Mesodermal cell (in vitro differentiated cells): ENCODE data around the gene C1orf87.

Source experiments
- H3K27ac ChIP-seq: 2 replicates; pipeline ENCODE4 v1.7.0; 2013; ENCODE audit warnings: mild to moderate bottlenecking, low read depth, low read length, moderate library complexity; ENCODE audit not compliant: severe bottlenecking
- H3K36me3 ChIP-seq: 2 replicates; pipeline ENCODE4 v1.7.1; 2013; ENCODE audit warnings: mild to moderate bottlenecking, low read length, moderate library complexity; ENCODE audit not compliant: control insufficient read depth, insufficient read depth
- H3K4me1 ChIP-seq: one replicate; pipeline ENCODE4 v1.7.1; 2013; ENCODE audit warnings: mild to moderate bottlenecking, low read length; ENCODE audit not compliant: insufficient read depth, control insufficient read depth, poor library complexity, severe bottlenecking
- H3K4me3 ChIP-seq: 2 replicates; pipeline ENCODE4 v1.7.0; 2013; ENCODE audit warnings: low read length, control low read depth, mild to moderate bottlenecking; ENCODE audit not compliant: insufficient read depth, poor library complexity, severe bottlenecking; ENCODE audit errors: extremely low read depth
- H3K9me3 ChIP-seq: 2 replicates; pipeline ENCODE4 v1.7.1; 2013; ENCODE audit warnings: mild to moderate bottlenecking, low read length, moderate library complexity; ENCODE audit not compliant: control insufficient read depth
- WGBS, 2 experiments: methylation state at CpG; one replicate each; pipeline ENCODE4 v1.1.5; 2013; ENCODE audit warnings: missing lambda C conversion rate in 2 of 2; ENCODE audit not compliant: insufficient coverage in 2 of 2; 5-methylcytosine and 5-hydroxymethylcytosine counted together

The C1orf87 gene

DNA sequence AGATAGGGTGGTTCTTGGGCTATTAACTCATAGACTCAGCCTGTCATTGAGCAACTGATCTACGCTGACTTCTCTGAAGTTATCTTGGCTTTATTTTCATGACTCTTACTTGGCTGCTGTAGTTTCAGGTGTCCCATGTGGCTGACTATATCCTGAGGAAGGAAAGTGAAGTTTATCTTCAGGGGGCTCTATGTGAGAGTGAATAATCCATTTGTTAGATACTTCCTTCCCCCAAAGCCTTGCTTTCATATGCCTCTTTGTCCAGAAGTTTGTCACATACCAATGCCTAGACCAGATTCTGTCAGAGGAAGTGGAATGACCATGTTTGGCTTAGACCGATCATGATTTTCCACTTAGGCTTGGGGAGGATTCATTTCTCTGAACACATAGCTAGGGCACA lies 27.9 kb upstream of the C1orf87 start:
- 94 to 100% methylated on average over 1 to 2 of the region's 2 CpGs for WGBS, 2 experiments
- H3K9me3 ChIP-seq: no peaks in the 10 kb centered on the region
- H3K4me1 ChIP-seq: no peaks in the 10 kb centered on the region
- no peaks in the 10 kb centered on the region for H3K36me3 ChIP-seq
- H3K4me3 ChIP-seq: no peak overlapping the region
- no peak overlapping the region for H3K27ac ChIP-seq

DNA sequence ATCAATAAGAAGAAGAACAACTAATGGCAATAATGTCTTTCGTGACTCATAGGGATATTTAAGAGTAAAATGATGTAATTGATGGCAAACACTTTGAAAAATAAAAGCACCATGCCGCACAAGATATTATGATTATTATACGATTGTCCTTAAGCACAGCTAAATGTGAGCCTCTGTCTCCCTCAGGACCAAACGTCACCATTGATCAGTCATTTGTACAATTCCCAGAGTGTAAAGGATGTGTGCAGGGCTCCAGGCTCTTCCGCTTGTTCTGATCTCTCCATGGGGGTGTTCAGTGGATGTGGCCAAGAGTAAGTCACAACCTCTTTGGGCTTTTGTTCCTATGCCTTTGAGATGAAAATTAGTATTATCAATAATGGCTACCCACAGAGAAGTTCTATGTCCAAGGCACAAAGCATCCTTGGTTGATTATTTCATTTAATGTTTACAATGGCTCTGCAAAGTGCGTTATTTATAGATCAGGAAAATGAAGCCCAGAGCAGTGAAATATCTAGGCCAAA lies 17.7 kb upstream of the C1orf87 start:
- no peak overlapping the region for H3K4me3 ChIP-seq
- H3K4me1 ChIP-seq: no peaks in the 10 kb centered on the region
- no peaks in the 10 kb centered on the region for H3K9me3 ChIP-seq
- no peak overlapping the region for H3K27ac ChIP-seq
- no peaks in the 10 kb centered on the region for H3K36me3 ChIP-seq
- 93 to 100% methylated on average over 1 to 3 of the region's 6 CpGs for WGBS, 2 experiments

DNA sequence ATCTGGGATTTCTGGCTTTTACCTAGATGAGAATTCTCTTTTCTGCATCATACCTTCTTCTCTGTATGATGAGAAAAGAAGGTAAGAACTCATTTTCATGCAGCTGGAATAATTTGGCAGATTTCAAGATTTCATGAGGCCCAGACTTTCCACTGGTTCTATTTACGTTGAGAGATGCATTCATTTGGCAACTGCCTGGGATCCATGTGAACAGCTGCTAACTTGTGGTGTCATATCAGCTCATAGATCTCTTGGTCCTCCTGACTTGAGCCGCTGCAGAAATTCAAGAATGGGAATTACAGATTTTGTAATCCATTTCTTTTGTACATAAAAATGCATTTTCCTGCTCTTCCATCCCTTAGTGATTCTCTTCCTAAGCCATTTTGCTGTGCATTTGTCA lies 17.1 kb upstream of the C1orf87 start:
- H3K4me3 ChIP-seq: no peak overlapping the region
- H3K4me1 ChIP-seq: no peaks in the 10 kb centered on the region
- H3K9me3 ChIP-seq: no peaks in the 10 kb centered on the region
- 91 to 100% methylated on average over 1 of the region's 2 CpGs for WGBS, 2 experiments
- no peaks in the 10 kb centered on the region for H3K36me3 ChIP-seq
- H3K27ac ChIP-seq: no peak overlapping the region

DNA sequence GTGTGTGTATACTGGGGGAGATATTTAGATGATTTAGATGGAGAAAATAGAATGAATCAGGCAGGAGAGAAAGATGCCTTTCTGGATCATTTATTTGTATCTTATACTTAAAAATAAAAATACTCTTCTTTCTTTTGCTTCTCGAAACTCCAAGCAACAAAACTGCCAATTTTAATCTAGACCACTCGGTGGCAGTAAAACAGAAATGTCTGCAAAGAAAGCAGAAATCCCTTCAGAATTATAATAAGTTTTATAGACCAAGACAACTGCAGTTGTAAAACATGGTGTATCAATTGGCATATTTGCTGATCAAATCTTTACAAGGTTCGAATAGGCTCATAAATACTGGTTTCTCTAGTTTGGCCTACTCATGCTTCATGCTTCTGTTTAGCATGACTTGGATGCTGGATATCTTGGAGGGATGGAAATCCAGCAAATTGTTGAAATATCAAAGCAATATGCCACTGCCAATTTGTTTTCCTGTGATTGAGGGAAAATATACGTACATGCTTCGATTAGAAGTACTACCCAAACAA lies 15.1 kb upstream of the C1orf87 start:
- no peak overlapping the region for H3K27ac ChIP-seq
- no peaks in the 10 kb centered on the region for H3K36me3 ChIP-seq
- WGBS, 2 experiments: 78 to 95% methylated on average over 3 to 4 of the region's 5 CpGs
- no peaks in the 10 kb centered on the region for H3K9me3 ChIP-seq
- H3K4me3 ChIP-seq: no peak overlapping the region
- H3K4me1 ChIP-seq: no peaks in the 10 kb centered on the region

DNA sequence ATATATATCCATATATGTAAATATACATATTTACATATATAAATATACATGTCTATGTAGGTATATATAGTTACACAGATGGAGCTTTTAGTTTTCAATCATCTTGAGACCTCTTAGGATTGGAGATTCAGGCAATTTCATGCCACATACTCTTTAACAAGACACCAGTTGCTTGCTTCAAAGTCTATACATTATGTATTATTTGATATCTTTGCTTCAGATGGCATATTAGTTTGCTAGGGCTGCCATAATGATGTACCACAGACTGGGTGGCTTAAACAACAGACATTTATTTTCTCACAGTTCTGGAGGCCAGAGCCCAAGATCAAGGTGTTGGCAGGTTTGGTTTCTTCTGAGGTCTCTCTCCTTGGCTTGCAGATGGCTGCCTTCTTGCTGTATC lies 14.1 kb upstream of the C1orf87 start:
- Histone ChIP-seq H3K4me1 (no peaks in the 10 kb centered on the region), H3K9me3 (no peaks in the 10 kb centered on the region), H3K4me3 (no peak overlapping the region), H3K36me3 (no peaks in the 10 kb centered on the region), H3K27ac (no peak overlapping the region)

DNA sequence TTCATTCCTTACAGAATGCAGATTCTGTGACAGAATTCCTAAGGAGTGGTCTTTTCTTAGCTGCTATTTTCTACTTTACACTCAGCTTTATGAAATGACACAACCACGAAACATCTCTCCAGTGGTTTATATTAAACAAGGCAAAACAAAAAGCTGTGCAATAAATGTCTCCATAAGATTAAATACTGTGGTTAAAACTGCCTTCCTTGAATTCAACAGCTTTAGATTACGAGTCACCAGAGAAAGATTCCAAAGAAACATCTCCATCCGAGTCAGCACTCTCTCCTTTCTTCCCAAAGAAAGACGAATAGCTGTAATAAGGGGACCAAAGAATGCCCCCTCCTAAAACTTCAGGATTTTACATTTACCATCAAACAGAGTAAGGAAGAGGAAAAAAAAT lies 4.6 kb upstream of the C1orf87 start:
- Histone ChIP-seq H3K9me3 (no peaks in the 10 kb centered on the region), H3K4me3 (no peak overlapping the region), H3K4me1 (peaks cover 5% of the 10 kb centered on the region), H3K27ac (no peak overlapping the region), H3K36me3 (no peaks in the 10 kb centered on the region)
- no CpG with 5 or more reads among the region's 4 CpGs for WGBS, 2 experiments

DNA sequence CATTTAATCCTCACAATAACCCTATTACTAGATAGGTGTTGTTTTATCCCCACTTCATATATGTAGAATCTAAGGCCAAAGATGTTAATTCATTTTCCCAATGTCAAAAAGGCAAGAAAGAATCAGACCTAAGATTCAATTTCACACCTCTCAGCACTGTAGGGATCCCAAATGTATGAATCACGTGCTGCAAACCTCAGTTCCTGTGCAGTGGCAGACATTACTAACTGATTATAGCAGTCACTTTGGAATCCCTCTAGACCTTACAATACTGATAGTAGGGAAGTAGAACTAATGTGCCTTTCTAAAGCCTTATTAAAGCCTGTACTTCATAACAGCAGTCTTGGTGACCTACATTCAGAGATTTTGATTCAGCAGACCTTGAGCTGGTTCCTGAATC lies 2.3 kb downstream of the C1orf87 start:
- Histone ChIP-seq H3K36me3 (no peaks in the 10 kb centered on the region), H3K9me3 (no peaks in the 10 kb centered on the region), H3K4me1 (no peaks in the 10 kb centered on the region), H3K4me3 (no peak overlapping the region), H3K27ac (no peak overlapping the region)
- no CpG with 5 or more reads among the region's 1 CpG for WGBS, 2 experiments

DNA sequence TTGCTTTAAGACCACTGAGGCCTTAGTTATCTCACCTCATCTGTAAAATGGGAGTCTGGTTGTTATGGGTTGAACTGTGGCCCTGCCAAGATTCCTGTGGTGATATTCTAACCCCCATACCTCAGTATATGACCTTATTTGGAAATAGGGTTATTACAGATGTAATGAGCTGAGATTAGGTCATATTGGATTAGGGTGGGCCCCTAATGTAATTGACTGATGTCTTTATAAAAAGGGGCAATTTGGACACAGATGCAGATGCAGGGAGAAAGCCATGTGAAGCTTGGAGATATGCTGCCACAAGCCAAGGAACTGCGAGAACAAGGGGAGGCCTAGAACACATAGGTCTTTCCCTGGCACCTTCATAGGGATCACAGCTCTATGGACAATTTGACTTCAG lies 3.9 kb downstream of the C1orf87 start:
- Histone ChIP-seq H3K36me3 (no peaks in the 10 kb centered on the region), H3K4me1 (no peaks in the 10 kb centered on the region), H3K4me3 (no peak overlapping the region), H3K9me3 (no peaks in the 10 kb centered on the region), H3K27ac (no peak overlapping the region)
- WGBS, 2 experiments: 88 to 100% methylated on average over 1 of the region's 1 CpG

DNA sequence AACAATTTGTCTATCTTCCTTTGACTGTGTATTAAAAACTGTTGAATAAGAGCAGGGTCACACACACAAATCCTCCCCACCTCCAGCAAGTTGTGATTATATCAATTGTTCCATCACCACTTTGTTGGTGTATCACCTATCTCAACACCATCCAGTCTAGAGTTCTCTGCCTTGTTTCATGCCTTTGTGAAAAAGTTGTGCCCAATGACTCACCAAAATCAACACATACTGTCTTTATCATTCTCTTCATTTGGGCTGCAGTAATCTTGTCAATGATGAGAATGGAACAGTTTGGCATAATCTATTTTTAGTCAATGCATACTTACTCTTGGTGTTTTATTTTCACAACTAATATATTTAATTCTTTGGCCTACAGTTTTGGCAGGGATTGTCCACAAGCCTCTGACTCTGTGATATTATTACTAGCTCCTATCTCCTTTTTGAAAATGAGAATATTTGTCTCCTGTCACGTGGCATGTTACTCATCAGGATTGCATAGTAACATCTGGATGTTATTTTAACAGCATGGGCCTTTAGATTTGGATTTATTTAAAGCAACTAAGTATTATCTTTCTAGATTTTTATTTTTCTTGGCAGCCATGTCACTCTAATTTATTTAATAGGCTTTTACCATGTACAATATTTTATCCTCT lies 5.1 kb downstream of the C1orf87 start:
- WGBS, 2 experiments: no CpG with 5 or more reads among the region's 1 CpG
- no peaks in the 10 kb centered on the region for H3K9me3 ChIP-seq
- no peaks in the 10 kb centered on the region for H3K4me1 ChIP-seq
- no peak overlapping the region for H3K27ac ChIP-seq
- H3K4me3 ChIP-seq: no peak overlapping the region
- no peaks in the 10 kb centered on the region for H3K36me3 ChIP-seq

DNA sequence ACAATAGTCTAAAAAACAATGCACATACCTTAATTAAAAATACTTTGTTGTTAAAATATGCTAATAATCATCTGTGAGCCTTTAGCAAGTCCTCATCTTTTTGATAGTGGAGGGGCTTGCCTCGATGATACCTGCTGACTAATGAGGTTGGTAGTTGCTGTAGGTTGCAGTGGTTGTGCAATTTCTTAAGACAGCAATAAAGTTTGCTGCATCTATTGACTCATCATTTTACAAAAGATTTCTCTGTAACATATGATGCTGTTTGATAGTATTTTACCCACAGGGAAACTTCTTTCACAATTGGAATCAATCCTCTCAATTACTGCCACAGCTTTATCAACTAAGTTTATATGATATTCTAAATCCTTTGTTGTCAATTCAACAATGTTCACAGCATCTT lies 7.6 kb downstream of the C1orf87 start:
- no peaks in the 10 kb centered on the region for H3K4me1 ChIP-seq
- no CpG with 5 or more reads among the region's 1 CpG for WGBS, 2 experiments
- no peak overlapping the region for H3K27ac ChIP-seq
- no peak overlapping the region for H3K4me3 ChIP-seq
- H3K36me3 ChIP-seq: no peaks in the 10 kb centered on the region
- no peaks in the 10 kb centered on the region for H3K9me3 ChIP-seq

DNA sequence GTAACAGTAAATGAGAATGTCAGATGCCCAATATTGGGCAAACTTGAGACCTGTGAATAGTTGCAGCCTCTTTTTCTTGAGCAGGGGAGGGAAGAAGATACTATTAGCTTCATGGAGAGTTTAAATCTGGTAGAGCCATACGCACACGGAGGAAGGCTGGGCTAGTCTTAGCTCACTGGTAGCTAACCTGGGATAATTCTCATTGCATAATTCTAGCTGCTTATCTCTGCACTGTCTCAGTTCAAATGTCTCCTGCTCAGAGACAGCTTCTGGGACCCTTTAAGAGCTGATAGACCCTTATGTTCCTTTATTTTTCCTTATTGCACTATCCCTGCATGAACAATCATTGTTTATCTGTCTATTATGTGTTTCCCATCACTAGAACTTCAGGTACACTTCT lies 8.4 kb downstream of the C1orf87 start:
- H3K4me1 ChIP-seq: no peaks in the 10 kb centered on the region
- 93 to 100% methylated on average over 2 of the region's 2 CpGs for WGBS, 2 experiments
- H3K4me3 ChIP-seq: no peak overlapping the region
- H3K27ac ChIP-seq: no peak overlapping the region
- no peaks in the 10 kb centered on the region for H3K9me3 ChIP-seq
- H3K36me3 ChIP-seq: no peaks in the 10 kb centered on the region
